ENCODE data around the gene SSTR5. TPM values are rescaled to one million over a fixed set of nuclear protein-coding genes. Genes with fewer than 3 reads are reported as not detected.

SSTR5 gene
- polyA plus RNA-seq, 2 of the 4 experiments (the other 2 are of a cell fraction), result 0.06 to 0.08 TPM

GRCh38 chr16:1078579-1079021, 6.1 kb downstream of the SSTR5 start (continued):
- TF ChIP-seq CHD4 (IDR thresholded peaks at IDR 0.05; ENCODE audit: borderline replicate concordance) (no peak), FOXS1 (CRISPR knock-in tag; IDR thresholded peaks at IDR 0.05) (no peak), ESRRA (IDR thresholded peaks at IDR 0.05; ENCODE audit: borderline replicate concordance, low read length) (no peak), HOXB5 (CRISPR knock-in tag; IDR thresholded peaks at IDR 0.05) (no peak), KDM1A (IDR thresholded peaks at IDR 0.05; ENCODE audit: low read depth) (no peak), NR3C1 (IDR thresholded peaks at IDR 0.05) (no peak), KDM5A (IDR thresholded peaks at IDR 0.05) (no peak), HOXB13 (CRISPR knock-in tag; IDR thresholded peaks at IDR 0.05; ENCODE audit: low read depth) (no peak), HOXA7 (CRISPR knock-in tag; IDR thresholded peaks at IDR 0.05) (no peak), EHF (CRISPR knock-in tag; IDR thresholded peaks at IDR 0.05) (no peak), CTCF (IDR thresholded peaks at IDR 0.05) (no peak), PBX3 (IDR thresholded peaks at IDR 0.05) (no peak), MYC (IDR thresholded peaks at IDR 0.05; ENCODE audit: borderline replicate concordance, low read length) (peak; percentile 76), ATOH8 (CRISPR knock-in tag; IDR thresholded peaks at IDR 0.05; ENCODE audit: low read depth) (no peak), ZSCAN20 (CRISPR knock-in tag; IDR thresholded peaks at IDR 0.05) (no peak), RARB (CRISPR knock-in tag; IDR thresholded peaks at IDR 0.05) (no peak), EP300 (IDR thresholded peaks at IDR 0.05) (no peak), POLR2AphosphoS2 (conservative IDR thresholded peaks at IDR 0.05; ENCODE audit: low read length) (no peak), NPAS2 (CRISPR knock-in tag; IDR thresholded peaks at IDR 0.05; ENCODE audit: borderline replicate concordance) (no peak), CEBPB (IDR thresholded peaks at IDR 0.05) (peak in 1 of 2 experiments; percentile 50; a peak in 1 of 4 replicates), ZFP36 (IDR thresholded peaks at IDR 0.05; ENCODE audit: borderline replicate concordance, partially characterized antibody) (no peak), RCOR1 (IDR thresholded peaks at IDR 0.05; ENCODE audit: low read depth, low read length) (no peak)
- TF ChIP-seq, protein P1, sequence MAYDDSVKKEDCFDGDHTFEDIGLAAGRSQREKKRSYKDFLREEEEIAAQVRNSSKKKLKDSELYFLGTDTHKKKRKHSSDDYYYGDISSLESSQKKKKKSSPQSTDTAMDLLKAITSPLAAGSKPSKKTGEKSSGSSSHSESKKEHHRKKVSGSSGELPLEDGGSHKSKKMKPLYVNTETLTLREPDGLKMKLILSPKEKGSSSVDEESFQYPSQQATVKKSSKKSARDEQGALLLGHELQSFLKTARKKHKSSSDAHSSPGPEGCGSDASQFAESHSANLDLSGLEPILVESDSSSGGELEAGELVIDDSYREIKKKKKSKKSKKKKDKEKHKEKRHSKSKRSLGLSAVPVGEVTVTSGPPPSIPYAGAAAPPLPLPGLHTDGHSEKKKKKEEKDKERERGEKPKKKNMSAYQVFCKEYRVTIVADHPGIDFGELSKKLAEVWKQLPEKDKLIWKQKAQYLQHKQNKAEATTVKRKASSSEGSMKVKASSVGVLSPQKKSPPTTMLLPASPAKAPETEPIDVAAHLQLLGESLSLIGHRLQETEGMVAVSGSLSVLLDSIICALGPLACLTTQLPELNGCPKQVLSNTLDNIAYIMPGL (CRISPR knock-in tag; IDR thresholded peaks at IDR 0.05; ENCODE audit: borderline replicate concordance), result no peak
- TF ChIP-seq, protein P2, sequence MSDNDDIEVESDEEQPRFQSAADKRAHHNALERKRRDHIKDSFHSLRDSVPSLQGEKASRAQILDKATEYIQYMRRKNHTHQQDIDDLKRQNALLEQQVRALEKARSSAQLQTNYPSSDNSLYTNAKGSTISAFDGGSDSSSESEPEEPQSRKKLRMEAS (IDR thresholded peaks at IDR 0.05), result peak; percentile 95
- TF ChIP-seq, protein P3, sequence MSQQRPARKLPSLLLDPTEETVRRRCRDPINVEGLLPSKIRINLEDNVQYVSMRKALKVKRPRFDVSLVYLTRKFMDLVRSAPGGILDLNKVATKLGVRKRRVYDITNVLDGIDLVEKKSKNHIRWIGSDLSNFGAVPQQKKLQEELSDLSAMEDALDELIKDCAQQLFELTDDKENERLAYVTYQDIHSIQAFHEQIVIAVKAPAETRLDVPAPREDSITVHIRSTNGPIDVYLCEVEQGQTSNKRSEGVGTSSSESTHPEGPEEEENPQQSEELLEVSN (IDR thresholded peaks at IDR 0.05; ENCODE audit: borderline replicate concordance, low read depth), result peak; percentile 84
- TF ChIP-seq, protein P4, sequence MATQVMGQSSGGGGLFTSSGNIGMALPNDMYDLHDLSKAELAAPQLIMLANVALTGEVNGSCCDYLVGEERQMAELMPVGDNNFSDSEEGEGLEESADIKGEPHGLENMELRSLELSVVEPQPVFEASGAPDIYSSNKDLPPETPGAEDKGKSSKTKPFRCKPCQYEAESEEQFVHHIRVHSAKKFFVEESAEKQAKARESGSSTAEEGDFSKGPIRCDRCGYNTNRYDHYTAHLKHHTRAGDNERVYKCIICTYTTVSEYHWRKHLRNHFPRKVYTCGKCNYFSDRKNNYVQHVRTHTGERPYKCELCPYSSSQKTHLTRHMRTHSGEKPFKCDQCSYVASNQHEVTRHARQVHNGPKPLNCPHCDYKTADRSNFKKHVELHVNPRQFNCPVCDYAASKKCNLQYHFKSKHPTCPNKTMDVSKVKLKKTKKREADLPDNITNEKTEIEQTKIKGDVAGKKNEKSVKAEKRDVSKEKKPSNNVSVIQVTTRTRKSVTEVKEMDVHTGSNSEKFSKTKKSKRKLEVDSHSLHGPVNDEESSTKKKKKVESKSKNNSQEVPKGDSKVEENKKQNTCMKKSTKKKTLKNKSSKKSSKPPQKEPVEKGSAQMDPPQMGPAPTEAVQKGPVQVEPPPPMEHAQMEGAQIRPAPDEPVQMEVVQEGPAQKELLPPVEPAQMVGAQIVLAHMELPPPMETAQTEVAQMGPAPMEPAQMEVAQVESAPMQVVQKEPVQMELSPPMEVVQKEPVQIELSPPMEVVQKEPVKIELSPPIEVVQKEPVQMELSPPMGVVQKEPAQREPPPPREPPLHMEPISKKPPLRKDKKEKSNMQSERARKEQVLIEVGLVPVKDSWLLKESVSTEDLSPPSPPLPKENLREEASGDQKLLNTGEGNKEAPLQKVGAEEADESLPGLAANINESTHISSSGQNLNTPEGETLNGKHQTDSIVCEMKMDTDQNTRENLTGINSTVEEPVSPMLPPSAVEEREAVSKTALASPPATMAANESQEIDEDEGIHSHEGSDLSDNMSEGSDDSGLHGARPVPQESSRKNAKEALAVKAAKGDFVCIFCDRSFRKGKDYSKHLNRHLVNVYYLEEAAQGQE (IDR thresholded peaks at IDR 0.05), result no peak
